K562 (cell line): ENCODE measurements around the gene SLC8A1. TPM values are rescaled to one million over a fixed set of nuclear protein-coding genes. Genes with fewer than 3 reads are reported as not detected.

Experiments
- ATAC-seq: fragments of 200-7000 bp; cut with Tn5 transposase; 3 replicates; pipeline ENCODE4 v1.9.1; 2020; ENCODE audit warnings: moderate library complexity
- BruUV-seq: library from RNA; stranded (reverse); fragments of 400-500 nt; replicated peaks from 2 replicates; lab custom pipeline; 2021; lab: Mats Ljungman, UMichigan
- CTCF ChIA-PET: fragments of 300-600 bp; formaldehyde crosslinking; extraction: SDS; loops from one replicate; lab custom pipeline; 2021; ENCODE audit warnings: low intra/inter-chr PET ratio; lab: Yijun Ruan, JAX
- POLR2A ChIA-PET: fragments of 300-600, 350-650 bp; sonication (Branson Sonifier 250); formaldehyde crosslinking; extraction: SDS; loops from one replicate; lab custom pipeline; 2021; ENCODE audit warnings: antibody characterized with exemption, inconsistent platforms; lab: Yijun Ruan, JAX
- DNase-seq, 4 experiments: peaks; one replicate each; pipeline versions ENCODE4 v3.0.0 to v3.0.0-alpha.2; 2011 to 2018; ENCODE audit warnings: low spot score in 3 of 4, mixed read lengths in 3 of 4; ENCODE audit errors: extremely low read depth in 1 of 4
- FAIRE-seq: peaks from 2 replicates; lab custom pipeline; 2011; peaks lifted over from hg19 to GRCh38; lab: Jason Lieb, UNC
- H2AFZ ChIP-seq: 2 replicates; pipeline ENCODE4 v1.6.0; 2011; ENCODE audit warnings: low read depth, low read length, control low read depth, inconsistent platforms
- H3K27ac ChIP-seq: fragments of 200-600 bp; 3 replicates; pipeline ENCODE4 v1.8.0; 2011; ENCODE audit warnings: low read depth, mild to moderate bottlenecking, control low read depth, inconsistent platforms, low read length, moderate library complexity, mixed read lengths; ENCODE audit errors: extremely low read depth
- H3K27me3 ChIP-seq, 2 experiments: fragments of 300-600 bp in 1 of 2; 2 replicates in 1 of 2; 3 replicates in 1 of 2; pipeline versions ENCODE4 v1.6.0 to v1.8.0; 2011; ENCODE audit warnings: inconsistent platforms in 2 of 2, low read length in 2 of 2, mild to moderate bottlenecking in 1 of 2, mixed read lengths in 1 of 2, moderate library complexity in 1 of 2; ENCODE audit not compliant: control insufficient read depth in 2 of 2, insufficient read depth in 2 of 2
- H3K36me3 ChIP-seq: fragments of 300-600 bp; 3 replicates; pipeline ENCODE4 v1.8.0; 2011; ENCODE audit warnings: mild to moderate bottlenecking, low read length, inconsistent platforms; ENCODE audit not compliant: control insufficient read depth, insufficient read depth
- H3K4me1 ChIP-seq, 2 experiments: fragments of 200-600 bp in 1 of 2; replicated peaks in 1 of 2; 2 replicates in 1 of 2; 3 replicates in 1 of 2; pipeline versions ENCODE4 v1.5.1 to v1.8.0; 2011; ENCODE audit warnings: inconsistent platforms in 2 of 2, low read length in 2 of 2, mild to moderate bottlenecking in 1 of 2, mixed read lengths in 1 of 2, moderate library complexity in 1 of 2; ENCODE audit not compliant: control insufficient read depth in 2 of 2, insufficient read depth in 2 of 2
- H3K4me2 ChIP-seq: 2 replicates; pipeline ENCODE4 v1.6.1; 2011; ENCODE audit warnings: low read length, control low read depth, inconsistent platforms, mixed read lengths; ENCODE audit not compliant: insufficient read depth
- H3K4me3 ChIP-seq: fragments of 200-600 bp; sonication (generic), shearing (Covaris generic); 2 replicates; pipeline ENCODE4 v1.5.1; 2016; ENCODE audit warnings: control low read depth, inconsistent platforms
- H3K79me2 ChIP-seq: fragments of 200-600 bp; 3 replicates; pipeline ENCODE4 v1.8.0; 2011; ENCODE audit warnings: low read length, inconsistent platforms; ENCODE audit not compliant: control insufficient read depth, insufficient read depth
- H3K9ac ChIP-seq, 2 experiments: 2 replicates each; pipeline versions ENCODE4 v1.6.0 to v1.6.1; 2011; ENCODE audit warnings: low read depth in 2 of 2, low read length in 2 of 2, control low read depth in 1 of 2, inconsistent platforms in 1 of 2, mild to moderate bottlenecking in 1 of 2, mixed read lengths in 1 of 2; ENCODE audit not compliant: insufficient read depth in 1 of 2
- H3K9me1 ChIP-seq: one replicate; pipeline ENCODE4 v1.6.0; 2011; ENCODE audit warnings: inconsistent platforms, mild to moderate bottlenecking, low read length, moderate library complexity; ENCODE audit not compliant: control insufficient read depth, insufficient read depth
- H3K9me3 ChIP-seq: replicated peaks from 2 replicates; pipeline ENCODE4 v1.5.1; 2011; ENCODE audit warnings: low read depth, low read length, inconsistent platforms; ENCODE audit not compliant: control insufficient read depth, insufficient read depth
- H4K20me1 ChIP-seq: replicated peaks from 2 replicates; pipeline ENCODE4 v1.6.1; 2011; ENCODE audit warnings: low read length, inconsistent platforms, mixed read lengths; ENCODE audit not compliant: control insufficient read depth, insufficient read depth
- MYBL2 ChIP-seq, 2 experiments: fragments of 450-650 bp in 1 of 2; sonication (generic) in 1 of 2; formaldehyde crosslinking in 1 of 2; IDR thresholded peaks; 2 replicates each; pipeline versions ENCODE4 v1.6.1 to v1.8.1; 2017 to 2022; ENCODE audit warnings: borderline replicate concordance in 1 of 2, inconsistent platforms in 1 of 2, low read depth in 1 of 2, mild to moderate bottlenecking in 1 of 2, missing genetic modification reagents in 1 of 2, moderate library complexity in 1 of 2
- PCBP1 ChIP-seq: fragments of 200-400 bp; formaldehyde crosslinking; IDR thresholded peaks from 2 replicates; pipeline ENCODE4 v1.6.1; 2018; ENCODE audit warnings: mild to moderate bottlenecking, low read depth, low read length; ENCODE audit not compliant: poor library complexity, severe bottlenecking
- WGBS: fragments of 100-300 bp; shearing (Covaris generic); methylation state at CpG from one replicate; pipeline ENCODE4 v1.1.6; 2016; ENCODE audit warnings: low coverage, mixed read lengths; ENCODE audit not compliant: insufficient coverage; ENCODE audit errors: missing lambda C conversion rate; 5-methylcytosine and 5-hydroxymethylcytosine counted together
- in situ Hi-C: fragments of 300-500 bp; cut with MboI; formaldehyde crosslinking; loops from 4 replicates; pipeline ENCODE4 v1.15.0; 2018; ENCODE audit warnings: inconsistent platforms, mixed read lengths
- intact Hi-C: fragments of 100-400 bp; cut with micrococcal nuclease; formaldehyde crosslinking; loops from 2 replicates; pipeline ENCODE4 v1.14.2; 2022
- polyA plus RNA-seq, 8 experiments: library from polyadenylated mRNA; depleted of rRNA in 4 of 8; stranded (reverse) in 5 of 8; unstranded in 3 of 8; fragments of >200 nt; fragmentation: Nextera tagmentation in 2 of 8; fragmentation: Illumina TruSeq in 1 of 8; extraction: Ambion mirVana in 2 of 8; extraction: Trizol in 1 of 8; gene quantifications; 2 replicates each; pipeline versions ENCODE4 v1.2.1 to v1.2.3, GENCODE V29; 2011 to 2014; ENCODE audit warnings: inconsistent platforms in 1 of 8, missing spikeins in 1 of 8
- total RNA-seq, 7 experiments: library from RNA; depleted of rRNA in 6 of 7; stranded (reverse); fragments of >200 nt in 6 of 7; fragmentation: Illumina TruSeq in 2 of 7; extraction: Trizol in 2 of 7; gene quantifications; 2 replicates each; pipeline versions ENCODE4 v1.2.1 to v1.2.3, GENCODE V29; 2011 to 2021; ENCODE audit warnings: low replicate concordance in 1 of 7
- TF ChIP-seq, protein P1 (sequence below): fragments of 450-650 bp; IDR thresholded peaks from 2 replicates; pipeline ENCODE4 v1.6.1; 2016; ENCODE audit warnings: mild to moderate bottlenecking, moderate library complexity

Gene SLC8A1
- total and polyA plus RNA-seq, 9 of the 15 experiments (the other 6 are each of a cell fraction or from before 2014, with no cell fraction given): not detected

DNA sequence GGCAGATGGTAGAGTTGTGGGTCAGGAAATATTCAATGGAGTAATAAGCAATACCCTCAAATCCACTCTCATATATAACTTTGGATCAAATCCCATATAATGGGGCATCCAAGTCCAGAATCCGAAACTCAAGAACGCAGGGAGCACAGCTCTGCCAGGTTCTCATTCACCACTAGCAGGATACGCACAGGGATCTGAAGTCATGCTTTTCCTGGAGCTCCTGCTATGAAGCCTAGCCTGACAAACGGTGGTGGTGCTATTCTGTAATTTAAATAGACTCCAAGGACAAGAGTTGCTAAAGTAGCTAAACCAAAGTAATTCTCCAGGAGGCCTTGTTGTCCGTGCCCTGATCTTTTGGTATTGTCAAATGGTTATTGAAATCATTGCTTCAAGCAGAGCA, 264.8 kb downstream of the SLC8A1 start:
- no peaks in the 10 kb centered on the region for H3K4me1 ChIP-seq
- FAIRE-seq (no peak), DNase-seq (no peak), ATAC-seq (no peak)
- no TSS peak for BruUV-seq
- no peak overlapping the region for H2AFZ ChIP-seq
- no peak overlapping the region for H3K9ac ChIP-seq
- no peaks in the 10 kb centered on the region for H3K9me3 ChIP-seq
- no peaks in the 10 kb centered on the region for H3K9me1 ChIP-seq
- H4K20me1 ChIP-seq: no peaks in the 10 kb centered on the region
- intact Hi-C loops: no loop called here
- WGBS: 1% methylated on average over 5 of the region's 5 CpGs
- ChIA-PET CTCF (no interaction called here), POLR2A (no interaction called here)
- H3K27me3 ChIP-seq: no peaks in the 10 kb centered on the region
- H3K4me3 ChIP-seq: no peak overlapping the region
- no peaks in the 10 kb centered on the region for H3K36me3 ChIP-seq
- no peak overlapping the region for H3K27ac ChIP-seq
- H3K79me2 ChIP-seq: no peaks in the 10 kb centered on the region
- no peak overlapping the region for H3K4me2 ChIP-seq
- in situ Hi-C loops: no loop called here
- TF ChIP-seq, protein P1, sequence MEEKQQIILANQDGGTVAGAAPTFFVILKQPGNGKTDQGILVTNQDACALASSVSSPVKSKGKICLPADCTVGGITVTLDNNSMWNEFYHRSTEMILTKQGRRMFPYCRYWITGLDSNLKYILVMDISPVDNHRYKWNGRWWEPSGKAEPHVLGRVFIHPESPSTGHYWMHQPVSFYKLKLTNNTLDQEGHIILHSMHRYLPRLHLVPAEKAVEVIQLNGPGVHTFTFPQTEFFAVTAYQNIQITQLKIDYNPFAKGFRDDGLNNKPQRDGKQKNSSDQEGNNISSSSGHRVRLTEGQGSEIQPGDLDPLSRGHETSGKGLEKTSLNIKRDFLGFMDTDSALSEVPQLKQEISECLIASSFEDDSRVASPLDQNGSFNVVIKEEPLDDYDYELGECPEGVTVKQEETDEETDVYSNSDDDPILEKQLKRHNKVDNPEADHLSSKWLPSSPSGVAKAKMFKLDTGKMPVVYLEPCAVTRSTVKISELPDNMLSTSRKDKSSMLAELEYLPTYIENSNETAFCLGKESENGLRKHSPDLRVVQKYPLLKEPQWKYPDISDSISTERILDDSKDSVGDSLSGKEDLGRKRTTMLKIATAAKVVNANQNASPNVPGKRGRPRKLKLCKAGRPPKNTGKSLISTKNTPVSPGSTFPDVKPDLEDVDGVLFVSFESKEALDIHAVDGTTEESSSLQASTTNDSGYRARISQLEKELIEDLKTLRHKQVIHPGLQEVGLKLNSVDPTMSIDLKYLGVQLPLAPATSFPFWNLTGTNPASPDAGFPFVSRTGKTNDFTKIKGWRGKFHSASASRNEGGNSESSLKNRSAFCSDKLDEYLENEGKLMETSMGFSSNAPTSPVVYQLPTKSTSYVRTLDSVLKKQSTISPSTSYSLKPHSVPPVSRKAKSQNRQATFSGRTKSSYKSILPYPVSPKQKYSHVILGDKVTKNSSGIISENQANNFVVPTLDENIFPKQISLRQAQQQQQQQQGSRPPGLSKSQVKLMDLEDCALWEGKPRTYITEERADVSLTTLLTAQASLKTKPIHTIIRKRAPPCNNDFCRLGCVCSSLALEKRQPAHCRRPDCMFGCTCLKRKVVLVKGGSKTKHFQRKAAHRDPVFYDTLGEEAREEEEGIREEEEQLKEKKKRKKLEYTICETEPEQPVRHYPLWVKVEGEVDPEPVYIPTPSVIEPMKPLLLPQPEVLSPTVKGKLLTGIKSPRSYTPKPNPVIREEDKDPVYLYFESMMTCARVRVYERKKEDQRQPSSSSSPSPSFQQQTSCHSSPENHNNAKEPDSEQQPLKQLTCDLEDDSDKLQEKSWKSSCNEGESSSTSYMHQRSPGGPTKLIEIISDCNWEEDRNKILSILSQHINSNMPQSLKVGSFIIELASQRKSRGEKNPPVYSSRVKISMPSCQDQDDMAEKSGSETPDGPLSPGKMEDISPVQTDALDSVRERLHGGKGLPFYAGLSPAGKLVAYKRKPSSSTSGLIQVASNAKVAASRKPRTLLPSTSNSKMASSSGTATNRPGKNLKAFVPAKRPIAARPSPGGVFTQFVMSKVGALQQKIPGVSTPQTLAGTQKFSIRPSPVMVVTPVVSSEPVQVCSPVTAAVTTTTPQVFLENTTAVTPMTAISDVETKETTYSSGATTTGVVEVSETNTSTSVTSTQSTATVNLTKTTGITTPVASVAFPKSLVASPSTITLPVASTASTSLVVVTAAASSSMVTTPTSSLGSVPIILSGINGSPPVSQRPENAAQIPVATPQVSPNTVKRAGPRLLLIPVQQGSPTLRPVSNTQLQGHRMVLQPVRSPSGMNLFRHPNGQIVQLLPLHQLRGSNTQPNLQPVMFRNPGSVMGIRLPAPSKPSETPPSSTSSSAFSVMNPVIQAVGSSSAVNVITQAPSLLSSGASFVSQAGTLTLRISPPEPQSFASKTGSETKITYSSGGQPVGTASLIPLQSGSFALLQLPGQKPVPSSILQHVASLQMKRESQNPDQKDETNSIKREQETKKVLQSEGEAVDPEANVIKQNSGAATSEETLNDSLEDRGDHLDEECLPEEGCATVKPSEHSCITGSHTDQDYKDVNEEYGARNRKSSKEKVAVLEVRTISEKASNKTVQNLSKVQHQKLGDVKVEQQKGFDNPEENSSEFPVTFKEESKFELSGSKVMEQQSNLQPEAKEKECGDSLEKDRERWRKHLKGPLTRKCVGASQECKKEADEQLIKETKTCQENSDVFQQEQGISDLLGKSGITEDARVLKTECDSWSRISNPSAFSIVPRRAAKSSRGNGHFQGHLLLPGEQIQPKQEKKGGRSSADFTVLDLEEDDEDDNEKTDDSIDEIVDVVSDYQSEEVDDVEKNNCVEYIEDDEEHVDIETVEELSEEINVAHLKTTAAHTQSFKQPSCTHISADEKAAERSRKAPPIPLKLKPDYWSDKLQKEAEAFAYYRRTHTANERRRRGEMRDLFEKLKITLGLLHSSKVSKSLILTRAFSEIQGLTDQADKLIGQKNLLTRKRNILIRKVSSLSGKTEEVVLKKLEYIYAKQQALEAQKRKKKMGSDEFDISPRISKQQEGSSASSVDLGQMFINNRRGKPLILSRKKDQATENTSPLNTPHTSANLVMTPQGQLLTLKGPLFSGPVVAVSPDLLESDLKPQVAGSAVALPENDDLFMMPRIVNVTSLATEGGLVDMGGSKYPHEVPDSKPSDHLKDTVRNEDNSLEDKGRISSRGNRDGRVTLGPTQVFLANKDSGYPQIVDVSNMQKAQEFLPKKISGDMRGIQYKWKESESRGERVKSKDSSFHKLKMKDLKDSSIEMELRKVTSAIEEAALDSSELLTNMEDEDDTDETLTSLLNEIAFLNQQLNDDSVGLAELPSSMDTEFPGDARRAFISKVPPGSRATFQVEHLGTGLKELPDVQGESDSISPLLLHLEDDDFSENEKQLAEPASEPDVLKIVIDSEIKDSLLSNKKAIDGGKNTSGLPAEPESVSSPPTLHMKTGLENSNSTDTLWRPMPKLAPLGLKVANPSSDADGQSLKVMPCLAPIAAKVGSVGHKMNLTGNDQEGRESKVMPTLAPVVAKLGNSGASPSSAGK: no peak
- no peak for TF ChIP-seq MYBL2 (IDR thresholded peaks at IDR 0.05; ENCODE audit: low read depth)
- no peak for TF ChIP-seq MYBL2 (CRISPR knock-in tag; IDR thresholded peaks at IDR 0.05; ENCODE audit: borderline replicate concordance)
- TF ChIP-seq PCBP1: no peak
